HG03175 (cell line): ENCODE data around the gene OCA2.

Source experiments
- ATAC-seq: cut with Tn5 transposase; IDR thresholded peaks from one replicate; pipeline ENCODE4 v1.9.1; 2021; ENCODE audit warnings: mild to moderate bottlenecking, moderate library complexity; ENCODE audit not compliant: unreplicated experiment

Gene OCA2

DNA sequence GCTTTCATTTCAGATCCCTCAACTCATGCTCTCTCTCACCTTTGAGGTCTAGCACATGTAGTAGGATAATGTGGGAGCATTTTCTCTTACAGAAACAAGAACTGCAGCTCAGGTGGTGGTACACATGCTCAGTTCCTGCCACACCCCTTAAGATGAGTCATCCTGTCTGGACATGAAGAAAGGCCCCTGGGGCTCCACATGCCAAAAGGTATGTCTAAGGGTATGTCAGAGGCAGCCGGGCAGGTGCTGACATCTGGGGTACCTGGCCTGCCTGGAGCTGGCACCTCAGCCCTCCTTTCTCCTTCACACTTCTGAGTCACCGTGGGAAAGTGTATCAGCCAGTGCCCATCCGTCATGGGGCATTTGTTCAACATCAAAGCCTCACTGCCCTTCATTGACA, 209.9 kb downstream of the OCA2 start:
- no peak for ATAC-seq

DNA sequence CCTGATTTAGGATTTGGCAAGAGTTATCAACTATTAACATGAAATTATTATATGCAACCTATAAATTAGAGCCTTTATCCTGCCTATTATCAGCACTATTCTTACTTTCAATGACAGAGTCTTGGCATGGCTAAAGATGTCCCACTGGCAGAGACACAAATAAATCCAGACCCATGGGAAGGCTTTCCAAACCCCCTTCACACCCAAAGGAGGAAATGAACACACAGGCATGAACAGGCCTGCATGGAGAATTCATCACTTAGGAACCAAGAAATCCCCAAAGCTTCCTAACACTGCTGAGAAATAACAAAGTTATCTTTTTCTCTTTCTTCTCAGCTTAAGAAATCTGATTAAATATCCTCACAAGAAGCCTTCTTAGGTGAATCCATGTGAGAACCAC, 213.9 kb downstream of the OCA2 start:
- no peak for ATAC-seq

DNA sequence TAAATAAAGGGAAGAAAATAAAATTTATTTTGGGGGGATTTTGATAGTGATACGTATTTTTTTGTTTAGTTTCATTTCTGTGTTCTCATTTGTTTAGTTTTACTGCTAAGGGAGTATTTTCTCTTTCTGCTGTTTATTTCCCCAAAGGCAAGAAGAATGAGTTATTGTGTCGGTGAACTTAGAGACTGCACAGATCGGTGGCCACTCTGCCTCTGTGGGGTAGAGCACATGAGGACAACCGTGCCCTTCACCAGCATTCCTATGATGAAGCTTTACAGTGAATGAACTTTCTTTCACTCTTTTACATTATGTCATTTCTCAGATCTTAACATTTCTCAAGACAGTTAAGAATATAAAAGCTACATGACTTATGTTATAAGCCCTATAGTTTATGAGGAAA, 214.4 kb downstream of the OCA2 start:
- no peak for ATAC-seq

DNA sequence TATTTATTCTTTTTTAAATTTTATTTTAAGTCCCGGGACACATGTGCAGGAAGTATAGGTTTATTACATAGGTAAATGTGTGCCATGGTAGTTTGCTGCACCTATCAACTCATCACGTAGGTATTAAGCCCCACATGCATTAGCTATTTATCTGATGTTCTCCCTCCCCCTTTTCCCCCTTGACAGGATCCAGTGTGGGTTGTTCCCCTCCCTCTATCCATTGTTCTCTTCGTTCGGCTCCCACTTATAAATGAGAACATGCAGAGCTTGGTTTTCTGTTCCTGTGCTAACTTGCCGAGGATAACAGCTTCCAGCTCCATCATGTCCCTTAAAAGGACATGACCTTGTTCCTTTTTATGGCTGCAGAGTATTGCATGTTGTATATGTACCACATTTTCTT, 220.3 kb downstream of the OCA2 start:
- no peak for ATAC-seq

DNA sequence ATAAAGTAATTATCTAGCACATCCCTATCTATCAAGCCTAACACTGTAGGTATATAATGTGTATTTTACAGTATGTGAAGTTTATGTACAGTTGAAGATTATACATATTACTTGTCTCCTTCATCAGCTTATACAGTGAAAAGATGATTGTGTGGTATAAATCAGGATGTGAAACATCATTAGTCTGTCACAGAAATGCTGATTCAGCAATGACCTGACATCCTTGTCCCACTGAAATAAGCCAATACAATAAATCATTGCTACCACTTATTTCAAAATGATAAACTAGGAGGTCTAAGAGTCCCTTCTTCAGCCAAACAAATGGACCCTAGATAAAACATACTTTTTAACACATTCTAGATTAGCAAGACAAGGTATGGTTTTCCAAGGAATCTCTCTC, 225.3 kb downstream of the OCA2 start:
- no peak for ATAC-seq

DNA sequence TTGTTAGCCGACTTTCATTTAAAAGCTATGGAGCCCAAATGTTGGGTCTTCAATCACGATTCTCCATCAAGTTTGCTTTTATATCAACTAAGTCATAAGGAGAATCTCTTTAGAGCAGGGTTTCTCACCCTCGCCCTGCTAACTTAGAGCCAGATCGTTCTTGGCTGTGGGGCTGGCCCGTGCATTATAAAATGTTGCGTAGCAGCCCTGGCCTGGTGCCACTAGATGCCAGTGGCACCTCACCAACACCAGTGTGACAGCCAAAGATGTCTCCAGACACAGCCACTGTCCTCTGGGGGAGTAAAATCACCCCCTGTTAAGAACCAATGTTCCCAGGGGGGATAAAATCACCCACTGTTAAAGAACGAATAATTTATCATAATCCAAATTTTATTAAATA, 226.1 kb downstream of the OCA2 start:
- ATAC-seq: no peak

DNA sequence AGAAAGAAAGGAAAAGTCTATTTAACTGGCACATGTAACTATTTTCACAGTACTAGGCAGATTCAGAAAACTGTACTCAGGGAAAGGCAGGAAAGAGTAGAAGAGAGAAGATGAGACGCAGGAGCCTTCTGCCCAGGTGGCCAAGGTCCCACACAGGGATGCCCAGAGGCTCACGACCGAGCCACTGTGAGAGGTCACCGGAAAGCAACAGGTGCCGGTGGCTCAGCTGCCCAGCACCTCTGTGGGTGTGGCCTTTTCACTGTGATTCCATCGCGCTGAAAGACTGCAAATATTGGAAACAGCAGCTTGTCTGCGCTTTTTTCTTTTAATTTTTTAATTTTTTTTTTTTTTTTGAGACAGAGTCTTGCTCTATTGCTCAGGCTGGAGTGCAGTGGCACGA, 226.8 kb downstream of the OCA2 start:
- no peak for ATAC-seq

DNA sequence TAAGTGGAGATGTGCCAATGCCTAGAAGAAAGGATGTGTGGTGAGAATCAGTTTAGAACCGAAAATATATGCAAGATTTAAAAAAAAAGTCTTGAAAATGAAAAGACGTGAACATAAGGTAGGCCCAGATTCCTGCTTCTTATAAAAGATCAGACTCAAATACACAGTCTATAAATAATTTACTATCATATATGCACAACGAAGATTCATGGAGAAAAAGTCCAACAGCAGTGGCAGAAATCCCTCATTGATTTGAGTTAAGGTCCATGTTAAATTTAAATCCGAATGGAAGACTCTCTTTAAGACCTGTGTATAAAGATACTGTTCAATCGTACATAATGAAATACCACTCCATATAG, 227.2 kb downstream of the OCA2 start:
- no peak for ATAC-seq

DNA sequence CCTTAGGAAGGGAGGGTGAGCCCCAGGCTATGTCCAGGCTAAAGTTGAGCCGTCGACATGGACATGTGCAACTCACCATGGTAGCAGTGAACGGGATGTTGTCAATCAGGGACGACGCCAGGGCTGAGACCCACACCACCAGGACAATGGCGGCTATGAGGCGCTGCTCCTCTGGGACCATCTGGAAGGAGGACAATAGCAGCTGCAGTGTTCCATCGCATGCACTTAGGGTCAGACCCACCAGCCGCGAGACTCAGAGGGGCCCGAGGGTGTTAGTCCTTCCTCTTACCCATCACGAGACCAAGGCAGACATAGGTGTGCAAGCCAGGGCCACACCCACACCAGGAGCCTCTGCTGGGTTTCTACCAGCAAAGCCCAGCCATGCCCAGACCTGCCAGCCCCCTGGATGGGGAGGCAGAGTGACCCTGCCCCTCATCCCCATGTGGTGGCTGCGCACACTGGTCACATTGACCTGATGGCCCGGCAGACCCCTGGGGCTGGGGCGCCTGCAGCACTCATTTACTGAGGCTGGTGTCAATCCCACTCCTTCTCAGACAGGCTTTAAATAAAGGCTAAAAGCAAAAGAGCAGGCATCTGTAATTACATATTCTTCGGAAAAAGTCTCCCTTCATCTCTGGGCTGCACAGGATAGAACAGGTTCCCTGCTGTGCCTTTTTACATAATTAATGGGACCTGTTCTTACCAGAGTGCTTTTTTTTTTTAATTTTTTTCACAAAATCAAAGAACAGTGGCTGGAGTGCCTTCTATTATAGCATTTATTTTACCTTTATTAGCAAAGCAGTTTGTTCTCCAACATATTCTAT, 227.8 kb downstream of the OCA2 start:
- no peak for ATAC-seq

DNA sequence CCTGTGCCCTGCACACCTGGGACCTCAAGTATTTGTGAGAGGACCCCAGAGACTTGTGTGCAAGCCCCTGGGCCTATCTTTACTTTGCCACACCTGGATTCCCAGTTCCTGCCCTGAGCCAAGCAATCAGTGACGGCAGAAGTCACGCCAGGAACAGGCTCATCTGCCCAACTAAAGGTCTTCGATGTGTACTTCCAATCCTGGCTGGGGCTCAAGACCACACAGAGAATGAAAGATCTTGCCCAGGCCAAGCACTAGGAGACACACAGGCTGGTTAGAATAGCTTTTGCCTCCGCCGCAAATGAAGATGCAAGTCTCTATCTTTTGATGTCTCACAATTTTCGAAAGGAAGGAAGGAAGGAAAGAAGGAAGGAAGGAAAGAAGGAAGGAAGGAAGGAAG, 228.8 kb downstream of the OCA2 start:
- no peak for ATAC-seq

DNA sequence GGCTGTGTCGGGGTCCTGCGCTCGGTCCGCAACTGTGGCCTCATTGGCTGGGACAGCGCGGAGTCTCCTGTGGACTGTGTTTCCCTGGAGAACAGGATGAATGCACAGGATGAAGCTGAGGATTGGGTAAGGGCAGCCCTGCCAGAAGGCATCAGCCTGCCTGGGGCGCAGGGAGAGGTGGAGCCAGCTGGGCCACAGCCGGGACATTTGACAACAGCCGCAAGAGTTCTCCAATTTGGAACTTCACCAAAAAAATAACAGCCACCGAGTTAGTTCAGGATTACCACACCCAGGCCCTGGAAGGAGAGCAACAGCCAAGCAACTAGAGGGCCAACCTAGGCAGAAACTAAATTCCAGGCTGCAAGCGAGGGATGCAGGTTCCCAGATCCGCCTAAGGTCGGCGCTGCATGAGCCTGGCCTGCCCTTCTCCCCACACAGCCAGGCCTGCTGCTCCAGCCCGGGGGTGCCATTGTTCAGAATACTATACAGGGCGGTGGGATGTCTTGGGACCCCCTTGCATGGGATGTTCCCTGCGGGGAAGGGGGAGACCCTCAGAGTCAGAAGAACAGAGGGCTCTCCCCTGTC, 229.3 kb downstream of the OCA2 start:
- no peak for ATAC-seq

DNA sequence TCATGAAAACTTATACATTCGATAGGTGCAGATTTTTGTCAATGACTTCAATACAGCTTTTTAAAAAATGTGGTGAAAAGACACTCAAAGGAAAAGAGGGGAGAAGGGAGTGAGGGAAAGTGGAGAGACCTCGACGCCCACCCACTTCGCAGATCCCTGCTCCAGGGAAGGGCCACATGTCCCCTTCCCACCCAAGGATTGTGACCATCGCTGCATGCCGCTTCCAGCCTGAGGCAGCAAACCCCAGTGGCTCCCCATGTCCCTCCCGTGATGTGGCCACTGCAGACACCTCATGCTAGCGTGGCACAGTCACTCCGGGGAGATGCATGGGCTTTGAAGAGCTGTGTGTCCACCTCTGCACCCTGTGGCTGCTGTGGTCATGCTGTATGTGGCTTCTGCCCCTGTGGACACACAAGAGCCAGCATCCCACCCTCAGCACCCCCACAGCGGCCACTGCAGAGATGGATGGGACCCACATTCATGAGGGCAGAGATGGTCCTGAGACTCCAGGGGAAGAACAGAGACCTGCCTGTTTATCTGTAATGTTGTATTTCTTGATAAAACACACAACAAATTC, 230.2 kb downstream of the OCA2 start:
- ATAC-seq: no peak

DNA sequence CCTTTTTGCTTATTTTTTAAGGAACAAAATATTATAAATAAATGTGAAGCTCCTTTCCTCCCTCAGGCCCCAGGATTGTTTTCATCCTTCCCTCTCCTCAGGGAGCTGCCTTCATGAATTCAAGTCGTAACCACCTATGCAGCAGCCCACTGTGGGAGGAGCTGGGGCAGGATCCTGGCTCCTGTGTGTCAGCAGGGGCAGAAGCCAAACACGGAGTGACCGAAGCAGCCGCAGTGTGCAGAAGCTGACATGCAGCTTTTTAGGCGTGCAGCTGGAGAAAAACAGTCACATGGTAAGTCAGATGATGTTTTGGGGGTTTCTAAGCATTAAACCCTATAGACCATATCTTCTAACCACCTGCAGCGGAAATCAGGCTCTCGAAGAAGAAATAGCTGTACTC, 231.3 kb downstream of the OCA2 start:
- no peak for ATAC-seq

DNA sequence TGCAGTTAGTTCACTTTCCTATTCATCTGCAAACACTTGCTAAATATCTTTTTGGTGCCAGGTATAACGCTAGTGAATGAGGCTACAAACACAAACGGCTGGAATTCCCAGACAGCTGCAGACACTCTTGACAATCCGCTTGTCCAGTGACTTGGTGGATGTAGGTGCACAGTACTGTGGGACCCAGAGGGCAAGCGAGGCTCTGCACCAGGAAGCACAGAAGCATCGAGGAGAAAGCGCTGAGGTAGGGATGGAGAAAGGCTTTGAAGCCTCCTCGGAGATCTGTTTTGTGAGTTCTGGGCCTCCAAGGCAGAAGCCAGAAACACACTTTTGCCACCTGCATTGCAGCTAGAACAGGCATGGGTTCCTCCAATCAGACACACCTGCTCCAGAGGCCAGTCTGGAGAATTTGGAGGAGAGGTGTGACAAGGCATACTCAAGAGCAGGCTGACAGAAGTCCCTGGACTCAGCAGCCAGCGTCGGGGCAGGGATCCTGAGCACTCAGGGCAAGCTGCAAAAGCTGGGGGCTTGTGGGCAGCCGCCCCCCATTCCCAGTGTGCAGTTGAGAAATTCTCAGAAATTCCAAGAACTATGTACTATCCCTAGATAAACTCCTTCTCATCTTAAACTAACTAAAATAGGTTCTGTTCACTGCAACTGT, 232.5 kb downstream of the OCA2 start:
- no peak for ATAC-seq

DNA sequence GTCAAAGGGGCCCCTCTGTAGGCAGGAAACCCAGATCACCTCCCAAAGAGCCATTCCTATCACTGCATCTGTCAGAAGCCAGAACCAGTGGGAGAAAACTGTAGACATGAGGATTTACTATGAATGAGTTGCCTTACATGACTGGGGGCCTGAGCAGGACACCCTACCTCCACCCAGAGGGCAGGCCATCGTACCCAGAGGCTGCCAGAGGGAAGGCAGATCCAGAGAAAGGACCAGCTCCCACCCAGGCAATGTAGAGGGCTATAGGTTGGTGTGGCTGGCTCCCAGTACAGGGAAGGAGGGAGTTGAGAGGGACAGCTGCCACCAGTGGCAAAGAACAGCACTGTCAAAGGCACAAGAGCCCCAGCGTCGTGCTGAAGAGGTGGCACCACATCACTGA, 233.2 kb downstream of the OCA2 start:
- no peak for ATAC-seq

DNA sequence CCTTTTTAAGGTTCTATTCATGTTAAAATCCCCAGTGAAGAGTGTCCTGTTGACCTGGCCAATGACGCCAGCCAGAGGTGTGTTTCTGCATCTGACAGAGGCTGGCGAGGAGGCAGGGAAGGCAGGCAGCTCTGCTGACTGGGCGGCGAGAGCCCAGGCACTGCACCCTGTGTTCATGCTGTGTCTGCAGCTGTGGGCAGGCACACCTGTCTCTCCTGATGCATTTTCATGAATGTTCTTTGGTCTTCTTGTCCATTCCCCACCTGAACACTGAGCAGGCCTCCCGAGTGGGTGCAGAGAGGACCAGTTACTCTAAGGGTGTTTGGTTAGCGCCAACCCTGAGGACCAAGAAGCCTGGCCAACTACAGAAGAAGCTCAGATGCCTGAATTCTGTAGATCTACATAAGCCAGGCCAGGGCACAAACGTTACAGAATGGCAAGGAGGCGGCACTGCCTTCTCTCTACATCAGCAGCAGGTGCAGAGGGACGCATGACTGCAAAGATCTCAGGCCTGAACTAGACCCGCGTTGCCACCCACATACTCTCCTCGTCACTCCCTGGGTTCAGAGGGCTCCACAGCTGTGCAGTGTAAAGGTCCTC, 233.7 kb downstream of the OCA2 start:
- ATAC-seq: no peak

DNA sequence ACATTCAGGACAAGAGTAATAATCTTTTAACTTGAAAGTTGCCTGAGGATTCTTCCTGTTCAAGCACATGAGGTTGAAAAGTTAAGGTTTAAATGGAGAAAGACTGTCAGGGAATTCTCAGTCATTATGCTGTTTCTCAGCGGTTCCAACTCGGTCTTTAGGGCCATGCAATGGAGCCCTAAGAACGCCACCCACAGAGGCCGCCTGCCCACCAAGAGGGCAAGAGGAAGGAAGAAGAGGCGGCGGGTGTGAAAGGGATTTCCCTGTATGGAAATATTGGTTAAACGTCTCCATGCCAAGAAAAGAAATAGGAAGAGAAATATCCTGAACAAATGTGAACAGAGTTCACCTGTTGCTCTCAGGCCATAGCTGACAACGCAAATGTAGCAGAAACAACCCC, 234.4 kb downstream of the OCA2 start:
- no peak for ATAC-seq

DNA sequence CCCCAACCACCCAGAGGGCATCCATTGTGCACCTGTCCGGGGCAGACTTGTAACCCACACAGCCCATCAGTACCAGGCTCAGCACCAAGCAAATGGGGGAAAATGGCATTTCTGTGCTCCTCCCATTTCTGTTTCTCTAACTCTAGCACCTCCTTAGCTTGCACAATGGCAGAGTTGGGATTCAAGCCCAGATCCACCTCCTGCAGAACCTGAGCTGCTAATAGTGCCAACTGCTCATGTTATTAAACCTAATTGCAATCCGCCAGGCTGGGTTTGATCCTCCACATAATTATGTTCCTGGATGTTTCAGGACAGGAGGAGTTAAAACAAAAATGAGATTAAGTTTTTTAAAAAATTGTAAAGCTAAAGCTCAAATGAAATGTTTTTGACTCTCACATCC, 235.0 kb downstream of the OCA2 start:
- no peak for ATAC-seq

DNA sequence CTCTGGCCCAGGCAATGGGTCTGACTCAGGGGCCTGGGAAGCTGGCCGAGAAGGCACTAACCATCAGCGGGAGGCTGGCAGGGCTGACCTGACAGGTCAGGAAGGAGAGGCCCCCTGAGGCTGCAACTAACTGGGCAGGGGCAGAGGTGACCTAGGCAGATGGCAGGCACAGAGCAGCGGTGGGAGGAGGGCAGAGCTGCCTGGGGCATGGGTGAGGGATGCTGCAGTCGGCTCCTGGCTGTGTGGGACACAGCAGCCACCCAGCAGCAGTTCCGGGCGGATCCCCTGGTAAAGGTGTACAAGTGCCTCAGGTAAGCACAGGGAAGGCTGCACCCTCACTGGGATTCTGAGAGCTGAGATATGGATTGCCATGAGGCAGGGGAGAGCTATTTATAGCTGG, 236.1 kb downstream of the OCA2 start:
- ATAC-seq: no peak

DNA sequence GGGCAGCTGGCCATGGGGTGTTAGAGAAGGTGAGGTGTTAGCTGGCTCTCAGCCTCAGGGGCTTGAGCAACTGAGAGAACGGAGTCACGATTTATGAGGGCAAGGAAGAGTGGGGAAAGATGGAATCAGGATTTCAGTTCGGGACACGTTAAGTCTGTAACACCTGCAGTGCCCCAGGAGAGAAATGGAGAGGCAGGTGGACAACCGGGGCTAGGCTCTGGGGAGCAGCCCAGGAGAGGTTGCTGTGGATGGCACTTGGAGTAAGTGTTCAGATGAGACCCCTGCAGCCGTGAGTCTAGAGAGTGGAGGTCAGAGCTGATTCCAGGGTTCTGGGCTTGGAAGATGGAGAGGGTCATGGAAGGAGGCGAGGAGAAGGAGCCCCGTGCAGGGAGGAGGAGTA, 237.9 kb downstream of the OCA2 start:
- no peak for ATAC-seq

DNA sequence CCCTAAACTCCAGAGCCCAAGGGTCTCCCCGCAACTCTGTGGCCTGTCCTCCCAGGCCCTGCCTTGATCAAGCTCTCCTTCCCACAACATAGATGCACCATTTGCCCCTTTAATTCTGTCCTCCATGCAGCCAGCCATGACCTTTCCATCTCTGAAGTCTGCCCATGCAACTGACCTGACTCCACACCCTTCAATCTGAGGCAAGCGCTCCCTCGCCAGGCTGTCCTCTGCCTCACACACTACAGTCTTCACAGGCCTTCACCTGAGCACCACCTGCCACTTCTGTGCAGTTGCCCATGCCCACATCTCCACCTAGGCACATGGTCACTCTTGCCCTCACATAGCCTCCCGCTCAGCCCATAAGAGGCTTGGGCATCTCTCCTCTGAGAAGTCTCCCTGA, 244.0 kb downstream of the OCA2 start:
- ATAC-seq: no peak

DNA sequence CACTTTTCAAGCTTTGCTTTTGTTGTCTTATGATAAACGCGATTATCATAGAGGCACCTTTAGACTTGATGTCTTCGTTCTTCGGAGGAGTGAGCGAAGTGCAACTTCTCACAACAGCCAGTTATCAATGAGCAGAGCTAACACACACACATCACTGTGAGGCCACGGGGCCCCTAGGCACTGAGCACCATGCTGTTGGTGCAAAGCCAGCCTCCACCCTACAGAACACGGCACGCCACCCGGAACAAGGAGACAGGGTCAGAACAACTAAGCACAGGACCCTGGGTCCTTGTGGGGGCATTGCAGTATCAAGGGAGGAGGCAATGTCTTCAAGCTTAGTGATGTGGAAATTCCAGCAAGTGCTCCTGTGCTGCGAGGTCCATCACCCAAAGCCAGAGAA, 244.5 kb downstream of the OCA2 start:
- no peak for ATAC-seq
